ENCODE measurements around the gene NR2F1.

NR2F1 gene

DNA sequence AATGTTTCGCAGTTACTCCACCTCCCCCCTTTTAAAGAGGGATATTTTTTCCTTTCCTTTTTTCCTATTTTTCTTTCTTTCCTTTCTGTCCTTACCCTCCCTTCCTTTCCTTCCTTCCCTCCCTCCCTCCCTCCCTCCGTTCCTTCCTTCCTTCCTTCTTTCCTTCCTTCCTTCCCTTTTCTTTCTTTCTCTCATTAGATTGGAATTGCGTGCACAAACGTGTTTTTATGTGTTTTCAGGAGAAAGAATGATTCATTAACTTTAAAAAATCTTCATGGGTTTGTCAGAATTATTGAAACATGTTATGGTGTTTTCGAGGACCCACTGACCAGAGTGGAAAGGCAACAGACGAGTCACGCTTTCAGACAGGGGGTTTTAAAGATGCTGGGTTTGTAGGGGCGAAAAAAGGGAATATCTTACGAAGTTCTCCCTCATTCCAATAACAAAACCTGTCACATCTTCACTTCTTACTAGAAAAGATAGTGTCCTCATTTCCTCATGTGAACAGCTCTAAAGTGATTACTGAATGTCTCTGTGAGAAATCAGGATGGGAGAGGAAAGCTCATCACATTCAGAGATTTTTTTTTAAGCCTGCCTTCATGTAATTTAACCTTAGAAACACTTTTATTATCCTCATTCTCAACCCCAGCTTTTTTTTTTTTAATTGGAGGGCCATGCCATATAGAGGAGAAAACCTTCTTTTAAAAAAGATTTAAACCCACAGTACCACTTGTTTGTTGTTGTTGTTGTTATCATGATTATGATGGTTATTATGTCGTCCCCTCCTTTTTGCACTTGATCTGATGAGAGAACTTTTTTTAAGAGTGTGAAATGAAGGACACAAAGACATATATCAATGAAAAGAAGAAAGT, 21.9 kb downstream of the NR2F1 start:
- DNase-seq, result no peak

DNA sequence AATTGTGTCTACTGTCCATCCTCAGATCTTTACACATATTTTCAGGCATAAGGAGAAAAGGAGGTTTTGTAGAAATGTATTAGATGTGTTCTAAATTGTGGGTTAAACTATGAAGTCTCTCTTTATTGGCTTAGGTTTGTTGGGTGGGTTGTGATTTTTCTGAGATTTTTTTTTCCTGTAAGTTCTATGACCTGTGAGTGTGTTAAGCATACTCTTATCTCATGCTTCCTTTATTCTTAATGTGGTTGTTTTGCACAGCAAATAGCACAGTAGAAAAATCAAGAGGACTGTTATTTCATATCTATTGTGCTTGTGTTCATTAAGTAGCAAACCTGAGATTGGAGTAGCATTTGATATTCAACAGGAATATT, 23.3 kb downstream of the NR2F1 start:
- DNase-seq, result no peak

DNA sequence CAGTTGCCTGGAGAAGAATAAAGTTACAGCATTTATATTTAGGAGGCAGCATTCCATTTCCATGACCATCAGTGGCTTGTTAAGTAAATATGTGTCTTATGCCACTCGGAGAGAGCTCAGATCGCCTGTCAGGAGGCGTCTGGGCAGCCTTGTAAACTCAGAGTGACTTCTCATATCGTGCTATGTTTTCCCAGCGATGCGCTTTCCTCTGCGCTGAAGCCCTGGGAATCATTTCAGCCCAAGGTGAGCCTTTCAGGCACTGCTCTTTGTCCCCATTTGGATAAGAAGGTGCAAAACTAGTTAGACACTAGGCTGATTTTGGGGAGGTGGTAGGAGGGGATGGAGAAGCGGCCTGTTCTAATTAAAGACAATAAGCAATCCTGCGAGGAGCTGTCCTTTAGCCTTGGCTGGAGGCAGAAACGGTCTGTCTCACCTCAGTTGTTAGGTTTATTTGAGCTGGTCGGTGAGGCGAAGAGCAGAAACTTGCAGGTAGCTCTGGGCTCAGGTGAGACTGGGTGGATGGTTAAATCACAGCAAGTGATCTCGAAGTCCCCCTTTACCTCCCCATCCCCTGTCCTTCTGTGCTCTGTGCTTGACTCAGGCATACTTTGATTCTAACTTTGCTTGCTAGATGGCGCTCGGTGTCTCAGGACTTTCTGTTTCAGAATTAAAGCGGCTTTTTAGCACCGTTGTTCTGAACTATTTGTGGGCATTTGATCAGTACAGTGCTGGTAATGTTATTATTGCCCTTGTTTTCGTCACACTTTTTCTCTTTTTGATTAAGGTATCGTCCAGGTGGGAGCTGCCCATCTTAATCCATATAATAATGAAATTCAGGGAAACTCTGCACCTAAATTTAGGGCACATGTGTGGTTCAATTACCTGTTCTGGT, 24.6 kb downstream of the NR2F1 start:
- no peak for DNase-seq

DNA sequence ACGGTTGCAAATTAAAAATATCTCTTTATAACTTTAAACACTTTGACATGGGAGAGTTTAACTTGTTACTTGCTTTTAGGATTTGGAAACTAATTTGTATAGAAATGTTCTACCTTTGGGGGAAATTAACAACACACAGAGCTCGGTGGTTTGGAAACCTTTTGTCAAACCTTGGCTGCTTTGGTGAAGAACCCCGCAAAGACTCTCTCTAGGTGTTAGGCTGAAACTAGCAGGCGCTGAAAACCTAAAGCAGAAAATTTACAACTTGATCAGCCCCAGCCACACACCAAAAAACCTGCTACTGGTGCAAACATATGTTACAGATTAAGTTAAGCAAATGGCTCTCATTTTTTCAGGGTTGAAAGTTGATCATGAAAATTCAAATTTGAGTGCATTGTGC, 25.8 kb downstream of the NR2F1 start:
- no peak for DNase-seq

DNA sequence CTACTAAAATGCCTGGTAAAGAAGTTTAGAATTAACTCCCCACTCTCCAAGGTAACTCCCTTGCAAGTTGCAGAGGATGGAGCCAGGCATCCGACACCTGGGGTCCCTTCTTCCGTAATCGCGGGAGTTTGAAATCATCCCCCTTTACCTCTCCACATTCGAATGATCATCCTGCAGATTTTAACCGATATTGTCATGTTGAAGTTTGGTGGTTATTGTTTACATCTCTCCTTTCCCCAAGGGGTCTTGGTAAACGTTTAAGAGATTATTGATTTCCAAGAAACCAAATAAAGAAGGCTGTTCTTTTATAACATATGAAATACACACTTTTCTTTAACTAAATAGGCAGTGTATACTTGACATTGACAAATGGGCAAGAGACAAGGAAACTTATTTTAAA, 26.7 kb downstream of the NR2F1 start:
- no peak for DNase-seq

DNA sequence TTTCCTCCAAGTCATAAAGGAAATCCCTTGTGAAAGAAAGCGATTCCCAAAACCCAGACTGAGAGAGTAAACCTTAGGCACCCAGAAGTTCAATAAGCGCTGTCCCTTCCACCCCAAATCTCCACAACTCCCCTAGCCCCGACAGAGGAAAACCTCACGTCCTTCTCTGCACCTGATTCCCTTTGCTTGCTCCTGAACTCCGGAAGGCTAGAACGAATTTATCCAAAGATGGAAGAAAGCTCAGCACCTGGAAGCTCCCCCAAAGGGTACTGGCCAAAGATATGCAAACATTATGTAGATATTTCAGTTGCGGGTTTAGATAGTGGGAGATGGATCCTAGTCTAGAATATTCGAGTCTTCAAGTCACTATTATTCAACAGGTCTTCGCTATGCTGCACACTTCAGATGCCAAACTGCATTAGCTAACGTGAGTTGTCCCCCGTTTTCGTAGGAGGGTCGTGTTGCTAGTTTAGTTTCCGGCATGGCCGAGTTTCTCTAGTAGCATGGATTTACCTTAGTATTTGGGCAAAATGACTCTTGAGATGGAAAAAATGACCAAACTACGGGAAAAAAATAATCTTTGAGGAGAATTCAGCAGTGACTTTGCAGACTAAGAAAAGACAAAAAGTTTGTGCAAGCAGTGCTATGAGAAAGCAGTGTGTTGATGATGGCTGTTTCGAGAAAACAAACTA, 27.7 kb downstream of the NR2F1 start:
- DNase-seq, result no peak

DNA sequence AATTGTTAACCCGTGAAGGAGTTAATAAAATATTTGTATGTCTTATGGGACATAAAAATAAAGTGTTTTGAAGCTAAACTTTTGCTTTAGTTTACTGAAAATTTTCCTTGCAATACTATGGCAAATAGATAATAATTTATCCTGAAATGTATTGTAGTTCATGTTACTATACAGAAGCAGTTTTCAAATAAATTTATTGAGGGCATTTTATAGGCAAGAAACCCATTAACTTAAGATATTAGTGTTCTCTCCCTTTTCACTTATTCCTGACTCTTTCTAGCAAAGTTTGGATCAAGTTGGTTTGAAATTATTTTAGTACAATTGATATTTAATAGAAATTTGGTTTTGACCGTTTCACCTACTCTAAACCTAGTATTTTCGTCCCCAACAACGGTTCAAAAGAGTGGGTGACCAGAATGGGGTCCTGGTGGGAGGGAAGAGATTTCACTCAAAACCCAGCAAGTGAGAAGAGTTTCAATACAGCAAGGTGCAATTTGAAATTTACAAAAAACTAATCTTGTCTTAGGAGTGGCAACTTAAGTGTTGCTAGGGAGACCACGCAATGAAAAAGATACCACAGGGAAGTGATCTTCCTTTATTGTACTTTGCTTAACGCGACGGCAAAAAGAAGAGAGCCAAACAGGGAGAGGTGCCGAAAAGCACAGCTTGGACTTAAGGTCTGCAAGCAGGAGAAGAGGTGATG, 28.4 kb downstream of the NR2F1 start:
- no peak for DNase-seq

DNA sequence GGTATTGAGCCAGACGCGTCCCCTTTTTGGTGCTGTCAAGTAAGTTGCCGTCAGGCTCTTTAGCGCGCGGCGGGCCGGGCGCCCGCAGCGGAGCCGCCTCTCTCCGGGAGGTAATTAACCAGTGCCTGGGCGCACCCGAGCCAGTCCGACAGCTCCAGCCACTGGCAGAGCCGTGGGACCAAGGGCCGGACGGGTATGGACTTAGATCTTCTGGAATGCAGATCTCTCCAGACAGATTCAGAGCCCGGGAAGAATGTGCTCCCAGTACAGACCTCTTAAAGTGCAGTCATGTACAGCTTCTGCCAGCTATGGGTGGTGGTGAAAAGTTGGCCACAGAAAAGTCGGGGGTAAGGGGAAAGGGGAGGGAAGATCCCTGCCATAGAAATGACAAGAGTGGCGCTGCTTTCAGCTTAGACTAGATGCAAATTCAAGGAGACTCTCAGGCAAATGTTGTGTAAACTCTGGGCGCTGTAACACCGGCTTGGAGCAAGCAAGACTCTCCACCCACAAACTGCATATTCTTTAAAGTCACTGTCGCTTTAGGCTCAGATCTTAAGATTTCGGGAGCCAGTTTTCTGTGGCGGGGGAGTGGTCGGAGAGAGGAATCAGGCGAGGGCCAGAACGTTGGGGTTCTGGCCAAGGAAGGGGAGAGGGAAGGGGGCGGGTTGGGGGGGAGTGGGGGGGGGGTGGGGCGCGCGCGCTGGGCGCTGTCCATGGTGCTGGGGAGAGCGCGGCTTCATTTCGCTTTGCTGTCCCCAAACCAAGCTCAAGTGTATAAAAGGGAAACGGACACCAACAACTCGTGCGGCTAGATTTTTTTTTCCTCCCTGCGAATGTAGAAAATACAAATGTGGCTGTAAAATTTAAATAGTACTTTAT, 29.2 kb downstream of the NR2F1 start:
- DNase-seq, result peak; percentile 14

DNA sequence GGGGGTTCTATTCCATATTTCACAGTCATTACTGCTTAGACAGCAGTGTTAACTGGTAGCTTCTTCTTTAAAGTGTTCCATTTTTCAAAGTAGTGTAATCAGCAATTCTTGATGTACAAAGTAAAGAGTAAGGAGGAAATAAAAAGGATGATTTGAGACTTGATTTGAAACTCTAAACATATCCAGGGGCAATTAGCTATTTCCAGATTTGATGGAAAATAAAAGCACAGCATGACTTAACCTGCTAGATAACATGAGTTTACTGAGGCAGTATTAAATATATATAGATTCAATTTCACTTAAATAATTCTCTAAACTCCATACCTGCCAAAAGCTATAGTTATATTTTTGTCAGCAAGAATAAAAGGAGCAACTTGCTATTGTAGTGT, 29.8 kb downstream of the NR2F1 start:
- no peak for DNase-seq

DNA sequence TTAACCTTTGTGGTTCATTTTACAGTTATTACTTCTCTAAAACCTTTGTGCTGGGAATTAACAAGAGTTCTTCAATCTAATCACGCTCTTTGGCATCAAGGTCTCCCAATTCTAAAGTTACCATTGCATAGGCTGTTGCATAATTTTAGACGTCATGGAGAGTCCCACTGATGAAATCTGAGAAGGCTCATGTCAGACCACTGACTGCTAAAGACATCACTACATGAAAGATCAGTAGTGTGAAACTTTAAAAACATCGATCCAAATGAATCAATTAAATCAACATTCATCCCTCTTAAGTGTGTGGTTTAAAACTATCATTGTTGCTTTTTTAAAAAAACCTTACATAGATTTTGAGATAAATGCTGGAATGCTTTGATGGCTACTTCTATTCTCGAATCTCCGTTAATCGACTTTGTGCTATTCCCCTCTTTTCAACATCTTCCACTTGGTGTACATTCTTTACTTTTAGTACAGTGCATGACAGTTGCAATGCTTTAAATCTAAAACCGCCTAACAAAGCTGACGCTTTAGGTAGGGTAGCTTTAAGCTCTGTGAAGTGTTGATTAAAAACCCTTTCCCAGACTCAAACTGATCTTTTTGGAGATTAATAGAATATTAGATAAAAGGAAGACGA, 33.6 kb downstream of the NR2F1 start:
- no peak for DNase-seq

DNA sequence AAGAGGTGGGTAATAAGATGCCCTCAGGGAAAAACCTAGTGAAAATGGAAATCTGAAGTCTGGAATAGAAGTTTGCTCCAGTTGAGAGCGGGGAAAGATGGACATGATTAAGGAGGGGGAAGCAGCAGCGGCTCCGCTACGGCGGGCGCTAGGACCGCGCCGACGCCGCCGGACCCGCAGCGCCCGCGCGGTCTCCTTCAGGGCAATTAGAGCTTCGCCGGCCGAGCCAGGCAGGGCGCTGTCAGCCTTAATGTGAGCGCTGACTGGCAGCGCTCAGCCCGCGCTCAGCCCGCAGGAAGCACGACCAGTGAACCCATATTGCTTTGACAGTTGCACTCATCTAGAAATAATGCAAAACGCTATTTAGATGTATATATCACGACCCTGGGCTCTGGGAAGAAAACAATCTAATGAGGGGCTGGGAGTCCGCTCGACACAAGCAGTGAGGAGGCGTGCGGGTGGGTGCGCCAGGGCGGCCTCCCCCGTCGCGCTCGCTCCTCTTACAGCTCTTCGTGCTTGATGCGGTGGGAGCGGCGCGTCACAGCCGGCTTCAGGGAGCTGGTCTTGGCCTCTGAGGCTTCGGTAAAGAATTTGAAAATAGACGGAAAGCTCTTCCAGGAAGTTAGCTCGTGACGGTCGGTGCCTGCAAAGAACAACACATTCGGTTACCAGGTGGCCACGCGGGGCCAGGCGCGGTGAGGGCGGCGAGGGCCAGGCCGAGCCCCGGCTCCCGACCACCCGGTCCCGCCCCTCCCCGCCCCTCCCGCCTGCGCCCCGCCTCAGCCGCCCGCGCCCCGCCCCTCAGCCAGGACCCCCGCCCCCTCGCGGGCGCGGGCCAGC, 37.7 kb downstream of the NR2F1 start:
- peak; percentile 67 for DNase-seq

DNA sequence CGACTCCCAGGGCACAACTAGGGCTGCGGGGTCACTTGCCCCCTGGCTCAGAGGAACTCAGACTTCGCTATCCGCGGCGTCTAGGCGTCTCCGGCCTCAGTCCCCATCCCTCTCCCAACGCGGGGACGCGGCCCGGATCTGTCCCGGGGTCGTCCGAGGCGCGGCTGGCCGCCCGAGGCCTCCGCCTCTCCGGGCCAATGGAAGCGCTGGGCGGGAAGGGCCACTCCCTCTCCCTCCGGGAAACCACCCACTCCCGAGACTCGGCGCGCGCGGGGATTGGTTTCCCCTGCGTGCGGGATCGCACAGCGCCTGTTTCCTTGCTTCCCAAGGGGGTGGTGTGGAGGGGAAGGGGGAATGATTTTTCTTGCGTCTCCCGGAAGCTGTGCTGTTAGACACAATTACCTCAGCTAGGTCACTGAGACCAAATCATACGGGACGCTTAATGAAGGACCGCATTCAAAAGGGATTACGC, 38.3 kb downstream of the NR2F1 start:
- peak; percentile 83 for DNase-seq

DNA sequence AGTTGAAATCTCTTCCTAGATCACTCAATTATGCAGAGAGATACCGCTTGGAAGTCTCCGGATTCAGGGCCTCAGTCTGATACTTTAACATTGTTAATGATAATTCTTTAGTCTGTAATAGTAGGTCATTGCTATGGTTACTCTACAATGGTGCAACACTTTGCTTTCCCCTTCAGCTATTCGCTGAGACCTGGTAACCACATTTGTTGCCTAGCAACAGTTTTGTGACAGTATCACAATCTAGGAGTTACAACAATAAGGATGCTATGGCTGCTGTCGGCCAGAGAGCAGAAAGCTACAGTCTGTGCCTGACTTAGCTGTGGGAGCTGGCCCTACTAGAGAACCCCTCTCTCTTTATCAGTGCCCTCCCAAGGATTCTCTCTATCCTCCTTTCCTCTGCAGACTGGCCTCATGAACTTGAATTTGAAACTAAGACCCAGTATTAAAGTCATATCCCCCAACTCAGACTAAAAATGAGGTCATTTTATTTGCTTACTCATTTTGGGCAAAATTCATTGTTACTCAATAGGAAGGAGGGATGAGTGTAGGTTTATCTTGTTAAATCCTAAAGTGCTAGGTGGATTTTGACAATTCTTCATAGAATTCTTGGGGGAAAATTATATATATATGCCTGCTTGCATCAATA, 39.3 kb downstream of the NR2F1 start:
- peak; percentile 32 for DNase-seq

DNA sequence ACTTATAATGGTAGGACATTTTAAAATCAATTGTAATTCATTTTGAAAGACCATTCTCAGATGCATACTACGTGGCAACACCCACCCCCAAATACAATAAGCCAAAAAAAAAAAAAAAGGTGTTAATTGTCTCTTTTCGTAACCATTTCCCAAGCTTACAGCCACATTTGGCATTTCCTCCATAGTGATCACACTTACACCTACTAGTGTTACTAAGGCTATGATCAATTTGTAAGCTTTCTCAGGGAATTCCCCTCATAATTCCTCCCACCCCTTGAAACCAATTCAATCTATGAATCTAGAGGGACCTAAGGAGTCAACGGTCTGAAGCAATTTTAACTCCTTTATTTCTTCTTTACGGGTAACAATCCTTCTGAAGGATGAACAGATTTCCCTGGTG, 40.1 kb downstream of the NR2F1 start:
- no peak for DNase-seq

DNA sequence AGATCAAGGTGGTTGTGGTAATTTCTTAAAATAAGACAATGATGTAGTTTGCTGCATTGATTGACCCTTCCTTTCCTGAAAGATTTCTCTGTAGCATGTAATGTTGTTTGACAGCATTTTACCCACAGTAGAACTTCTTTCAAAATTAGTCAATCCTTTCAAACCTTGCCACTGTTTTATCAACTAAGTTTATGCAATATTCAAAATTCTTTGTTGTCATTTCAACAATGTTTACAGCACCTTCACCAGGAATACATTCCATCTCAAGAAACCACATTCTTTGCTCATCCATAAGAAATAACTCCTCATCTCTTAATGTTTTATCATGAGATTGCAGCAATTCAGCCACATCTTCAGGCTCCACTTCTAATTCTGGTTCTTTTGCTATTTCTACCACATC, 43.8 kb downstream of the NR2F1 start:
- DNase-seq, result no peak

DNA sequence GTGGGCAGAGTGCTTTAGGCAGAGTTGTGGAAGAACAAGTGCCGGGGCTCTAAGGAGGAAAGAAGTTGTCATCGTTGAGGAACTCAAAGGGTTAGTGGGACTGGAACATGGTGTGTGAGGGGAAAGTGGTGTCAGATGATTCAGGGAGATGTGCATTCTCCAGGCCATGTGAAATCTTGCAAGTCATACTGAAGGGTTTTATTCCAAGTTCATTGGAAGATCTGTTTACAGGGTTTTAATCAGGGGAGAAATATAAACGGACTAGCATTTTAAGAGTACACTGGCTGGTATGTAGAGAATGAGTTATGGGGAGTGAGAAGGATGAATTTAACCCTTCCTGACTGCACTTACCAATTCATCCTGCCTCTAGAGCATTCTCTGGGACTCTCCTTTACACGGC, 49.3 kb downstream of the NR2F1 start:
- DNase-seq, result no peak

DNA sequence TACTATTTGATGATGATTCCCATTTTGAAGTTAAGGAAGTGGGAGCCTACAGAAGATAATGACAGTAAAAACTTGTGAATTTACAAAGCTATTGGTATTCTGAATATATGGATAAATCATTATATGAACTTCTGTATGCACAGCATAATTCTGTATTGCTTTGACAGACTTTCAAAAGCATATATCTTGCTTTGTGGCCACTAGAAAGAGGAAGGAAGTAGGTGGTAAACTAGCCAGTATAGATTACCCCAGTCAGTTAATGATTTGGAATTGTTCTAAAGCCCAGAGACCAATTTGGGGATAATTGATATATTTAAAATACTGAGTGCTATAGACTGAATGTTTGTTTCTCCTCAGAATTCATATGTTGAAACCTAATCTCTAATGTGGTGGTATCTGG, 53.0 kb downstream of the NR2F1 start:
- DNase-seq, result no peak

DNA sequence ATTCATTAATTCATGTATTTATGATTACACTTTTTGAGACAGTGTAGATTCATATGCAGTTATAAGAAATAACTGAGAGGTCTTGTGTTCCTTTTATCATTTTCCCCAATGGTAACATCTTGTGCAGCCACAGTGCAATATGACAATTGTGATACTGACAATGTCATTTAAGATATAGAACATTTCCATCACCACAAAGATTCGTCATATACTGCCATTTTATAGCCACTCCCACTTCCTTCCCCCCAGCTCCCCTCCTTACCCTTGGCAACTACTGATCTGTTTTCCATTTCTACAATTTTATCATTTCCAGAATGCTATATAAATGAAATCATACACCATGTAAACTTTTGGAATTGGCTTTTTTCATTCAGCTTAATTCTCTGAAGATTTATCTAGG, 53.8 kb downstream of the NR2F1 start:
- no peak for DNase-seq

DNA sequence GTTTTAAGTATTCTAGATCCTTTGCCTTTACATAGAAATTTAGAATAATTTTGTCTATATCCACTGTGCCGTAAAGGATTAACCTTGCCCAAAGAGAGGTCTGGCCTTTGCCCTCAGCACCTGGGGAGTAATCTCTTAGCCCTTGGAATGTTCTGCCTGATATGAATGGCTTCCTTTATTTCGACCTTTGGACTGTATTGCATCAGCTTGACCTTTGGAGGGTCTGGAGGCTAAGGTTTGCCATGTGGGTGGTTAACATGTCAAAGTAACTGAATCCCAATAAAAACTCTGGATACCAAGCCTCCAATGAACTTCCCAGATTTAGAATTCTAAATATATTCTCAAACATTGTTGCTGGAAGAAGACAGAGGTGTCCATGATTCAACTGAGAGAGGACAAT, 54.7 kb downstream of the NR2F1 start:
- no peak for DNase-seq

DNA sequence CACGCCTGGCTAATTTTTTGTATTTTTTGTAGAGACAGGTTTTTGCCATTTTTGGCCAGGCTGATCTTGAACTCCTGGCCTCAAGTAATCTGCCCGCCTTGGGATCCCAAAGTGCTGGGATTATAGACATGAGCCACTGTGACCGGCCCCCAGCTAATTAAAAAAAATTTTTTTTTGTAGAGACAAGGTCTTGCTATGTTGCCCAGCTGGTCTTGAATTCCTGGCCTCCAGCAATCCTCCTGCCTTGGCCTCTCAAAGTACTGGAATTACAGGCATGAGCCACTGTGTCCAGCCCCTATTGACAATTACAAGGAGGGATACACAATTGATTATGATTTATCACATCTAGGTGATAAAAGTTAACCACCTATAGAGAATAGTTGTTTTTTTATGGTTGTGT, 59.5 kb downstream of the NR2F1 start:
- DNase-seq, result no peak
